GM23338 (cell line): ENCODE data around the gene STK32C. TPM values are rescaled to one million over a fixed set of nuclear protein-coding genes. Genes with fewer than 3 reads are reported as not detected.

Source experiments
- ATAC-seq: fragments of 200-7000 bp; cut with Tn5 transposase; 3 replicates; pipeline ENCODE4 v1.9.1; 2020
- DNase-seq: peaks from one replicate; pipeline ENCODE4 v3.0.0-alpha.2; 2015; ENCODE audit warnings: low spot score
- H2AFZ ChIP-seq: fragments of 200-600 bp; sonication (generic); 2 replicates; pipeline ENCODE4 v1.8.0; 2016; ENCODE audit warnings: antibody characterized with exemption, mild to moderate bottlenecking, moderate library complexity
- H3F3A ChIP-seq: fragments of 200-600 bp; sonication (generic); replicated peaks from 2 replicates; pipeline ENCODE4 v1.8.0; 2017; ENCODE audit warnings: antibody characterized with exemption, mixed run types, low read depth
- H3K27ac ChIP-seq: fragments of 200-600 bp; sonication (generic); 2 replicates; pipeline ENCODE4 v1.6.1; 2016; ENCODE audit warnings: low read depth
- H3K27me3 ChIP-seq: fragments of 200-600 bp; sonication (generic); 2 replicates; pipeline ENCODE4 v1.8.0; 2016; ENCODE audit warnings: mild to moderate bottlenecking, mixed run types, moderate library complexity; ENCODE audit not compliant: insufficient read depth
- H3K36me3 ChIP-seq: fragments of 200-600 bp; sonication (generic); 2 replicates; pipeline ENCODE4 v1.8.0; 2016; ENCODE audit warnings: mild to moderate bottlenecking; ENCODE audit not compliant: insufficient read depth
- H3K4me1 ChIP-seq: fragments of 200-600 bp; sonication (generic); 2 replicates; pipeline ENCODE4 v1.8.0; 2016; ENCODE audit warnings: mild to moderate bottlenecking, moderate library complexity; ENCODE audit not compliant: insufficient read depth
- H3K4me2 ChIP-seq: fragments of 200-600 bp; sonication (generic); 2 replicates; pipeline ENCODE4 v1.7.1; 2017; ENCODE audit warnings: mixed run types
- H3K4me3 ChIP-seq: fragments of 200-600 bp; sonication (generic); 2 replicates; pipeline ENCODE4 v1.6.1; 2016; ENCODE audit warnings: mixed run types
- H3K79me2 ChIP-seq: fragments of 200-600 bp; sonication (generic); replicated peaks from 2 replicates; pipeline ENCODE4 v1.8.0; 2017; ENCODE audit warnings: mild to moderate bottlenecking; ENCODE audit not compliant: insufficient read depth
- H3K9me2 ChIP-seq: fragments of 200-600 bp; sonication (generic); 2 replicates; pipeline ENCODE4 v1.8.0; 2017; ENCODE audit not compliant: insufficient read depth
- H4K20me1 ChIP-seq: fragments of 200-600 bp; sonication (generic); replicated peaks from 2 replicates; pipeline ENCODE4 v1.8.0; 2017; ENCODE audit warnings: mild to moderate bottlenecking; ENCODE audit not compliant: insufficient read depth
- H3K27ac Mint-ChIP-seq: 2 replicates; pipeline ENCODE4 v1.8.0; 2020; ENCODE audit warnings: inconsistent platforms, mild to moderate bottlenecking, moderate library complexity, mixed read lengths
- H3K27me3 Mint-ChIP-seq: 3 replicates; pipeline ENCODE4 v1.8.0; 2022; ENCODE audit warnings: low read depth, mild to moderate bottlenecking, moderate library complexity, mixed read lengths, inconsistent platforms; ENCODE audit not compliant: insufficient read depth, poor library complexity
- H3K36me3 Mint-ChIP-seq: 3 replicates; pipeline ENCODE4 v1.8.0; 2021; ENCODE audit warnings: low read depth, mild to moderate bottlenecking, inconsistent platforms, moderate library complexity, mixed read lengths
- H3K4me1 Mint-ChIP-seq: 3 replicates; pipeline ENCODE4 v1.8.0; 2020; ENCODE audit warnings: mild to moderate bottlenecking, inconsistent platforms, mixed read lengths
- H3K4me3 Mint-ChIP-seq: 3 replicates; pipeline ENCODE4 v1.8.0; 2021; ENCODE audit warnings: moderate library complexity, mild to moderate bottlenecking, inconsistent platforms, mixed read lengths
- H3K9me3 Mint-ChIP-seq: 3 replicates; pipeline ENCODE4 v1.8.0; 2020; ENCODE audit warnings: moderate library complexity, mild to moderate bottlenecking, inconsistent platforms, mixed read lengths
- CREB1 ChIP-seq: fragments of 250-450 bp; sonication (Bioruptor Pico); IDR thresholded peaks from 2 replicates; pipeline ENCODE4 v1.5.0; 2020; ENCODE audit warnings: low read depth, mild to moderate bottlenecking, moderate library complexity
- CTCF ChIP-seq, 2 experiments: fragments of 200-600 bp in 1 of 2; sonication (generic) in 1 of 2; conservative IDR thresholded peaks; 2 replicates each; pipeline versions ENCODE4 v1.5.1 to v1.6.1; 2016 to 2017; ENCODE audit warnings: antibody characterized with exemption in 2 of 2, low read depth in 2 of 2, mild to moderate bottlenecking in 2 of 2, moderate library complexity in 1 of 2
- ETS1 ChIP-seq: IDR thresholded peaks from 2 replicates; pipeline ENCODE4 v1.6.1; 2016; ENCODE audit warnings: antibody characterized with exemption
- EZH2 ChIP-seq: fragments of 200-600 bp; sonication (generic); IDR thresholded peaks from one replicate; pipeline ENCODE4 v1.8.0; 2017; ENCODE audit warnings: antibody characterized with exemption, mild to moderate bottlenecking, low read depth; ENCODE audit not compliant: unreplicated experiment
- EZH2phosphoT487 ChIP-seq: fragments of 200-600 bp; sonication (generic); IDR thresholded peaks from one replicate; pipeline ENCODE4 v1.8.1; 2018; ENCODE audit warnings: antibody characterized with exemption; ENCODE audit not compliant: unreplicated experiment
- JUNB ChIP-seq: IDR thresholded peaks from one replicate; pipeline ENCODE4 v1.6.1; 2016; ENCODE audit warnings: antibody characterized with exemption; ENCODE audit not compliant: unreplicated experiment
- NANOG ChIP-seq: IDR thresholded peaks from 2 replicates; pipeline ENCODE4 v1.6.1; 2016; ENCODE audit warnings: antibody characterized with exemption, borderline replicate concordance
- POLR2AphosphoS5 ChIP-seq: IDR thresholded peaks from 2 replicates; pipeline ENCODE4 v1.6.1; 2016; ENCODE audit warnings: antibody characterized with exemption, low read depth
- REST ChIP-seq: IDR thresholded peaks from one replicate; pipeline ENCODE4 v1.6.1; 2018; ENCODE audit warnings: antibody characterized with exemption; ENCODE audit not compliant: unreplicated experiment
- STAT1 ChIP-seq: IDR thresholded peaks from one replicate; pipeline ENCODE4 v1.6.1; 2016; ENCODE audit warnings: antibody characterized with exemption; ENCODE audit not compliant: unreplicated experiment
- ZNF114 ChIP-seq: fragments of 250-450 bp; sonication (Bioruptor Pico); IDR thresholded peaks from 2 replicates; pipeline ENCODE4 v1.5.0; 2020; ENCODE audit warnings: mild to moderate bottlenecking, moderate library complexity
- ZNF331 ChIP-seq: fragments of 250-450 bp; sonication (Bioruptor Pico); IDR thresholded peaks from 2 replicates; pipeline ENCODE4 v1.5.0; 2020; ENCODE audit warnings: low read depth, mild to moderate bottlenecking, moderate library complexity
- ZNF462 ChIP-seq: fragments of 250-450 bp; sonication (Bioruptor Pico); IDR thresholded peaks from 2 replicates; pipeline ENCODE4 v1.5.0; 2020; ENCODE audit warnings: mild to moderate bottlenecking, moderate library complexity
- polyA plus RNA-seq: library from polyadenylated mRNA; unstranded; fragments of >200 nt; fragmentation: Nextera tagmentation; extraction: Ambion mirVana; gene quantifications from 2 replicates; pipeline ENCODE4 v1.2.1, GENCODE V29; 2016
- total RNA-seq: library from RNA; depleted of rRNA; stranded (reverse); fragments of >200 nt; shearing (Covaris generic); gene quantifications from 2 replicates; pipeline ENCODE4 v1.2.3, GENCODE V29; 2014

STK32C gene
- total and polyA plus RNA-seq, 2 experiments from 2014 or later: 10.2 to 20.5 TPM

GRCh38 chr10:132185601-132186487, 121.9 kb downstream of the STK32C start:
- Mint-ChIP-seq H3K36me3 (peaks cover 9% of the 10 kb centered on the region), H3K4me1 (peaks cover 5% of the 10 kb centered on the region; the same call in 2 of the 3 replicates), H3K27me3 (peaks cover 42% of the 10 kb centered on the region), H3K27ac (no peak overlapping the region), H3K4me3 (peak overlapping the region; percentile 60; the same call in 2 of the 3 replicates), H3K9me3 (no peaks in the 10 kb centered on the region)
- TF ChIP-seq NANOG: no peak
- TF ChIP-seq ZNF331 (CRISPR knock-in tag): no peak
- TF ChIP-seq JUNB: no peak
- TF ChIP-seq ETS1: no peak
- no peak for TF ChIP-seq STAT1
- 0 out of 2 replicates have a peak, but pooled peaks have one; percentile 28 for TF ChIP-seq CREB1 (CRISPR knock-in tag)
- no peak for TF ChIP-seq CTCF (conservative IDR thresholded peaks at IDR 0.05; ENCODE audit: low read depth in 2 of 2)
- TF ChIP-seq ZNF462 (CRISPR knock-in tag): no peak
- TF ChIP-seq POLR2AphosphoS5: no peak
- no peak for TF ChIP-seq EZH2phosphoT487
- peak; percentile 89 for TF ChIP-seq REST
- no peak for TF ChIP-seq ZNF114
- no peak for TF ChIP-seq EZH2
- no peaks in the 10 kb centered on the region for H3K36me3 ChIP-seq
- no peak overlapping the region for H2AFZ ChIP-seq
- no peaks in the 10 kb centered on the region for H3F3A ChIP-seq
- H4K20me1 ChIP-seq: no peaks in the 10 kb centered on the region
- H3K4me3 ChIP-seq: peak overlapping the region; percentile 61
- ATAC-seq (peak; percentile 61), DNase-seq (peak; percentile 76)
- H3K27ac ChIP-seq: no peak overlapping the region
- H3K4me2 ChIP-seq: peak overlapping the region; percentile 85
- H3K9me2 ChIP-seq: no peaks in the 10 kb centered on the region
- H3K4me1 ChIP-seq: no peaks in the 10 kb centered on the region
- no peaks in the 10 kb centered on the region for H3K79me2 ChIP-seq
- H3K27me3 ChIP-seq: peaks cover 43% of the 10 kb centered on the region
